ENCODE measurements around the gene ZNF536.

ZNF536 gene

DNA sequence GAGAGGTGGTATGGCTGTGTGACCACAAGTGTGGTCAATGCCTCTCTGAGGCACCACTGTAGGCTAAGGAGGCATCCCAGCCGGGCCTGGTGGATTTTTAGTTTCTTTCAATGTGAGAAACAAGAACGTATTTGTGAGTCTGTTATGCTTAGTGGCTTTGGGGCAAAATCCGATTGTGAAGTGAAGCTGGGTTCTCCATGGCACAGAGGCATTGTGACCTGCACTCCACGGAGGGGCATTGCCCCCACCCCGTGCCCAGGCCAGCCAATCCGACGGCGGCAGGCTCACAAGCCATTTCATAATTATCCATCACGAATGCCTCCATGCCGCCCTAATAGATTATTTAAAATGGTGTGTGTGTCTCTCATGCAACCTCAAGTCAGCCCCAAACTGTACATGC is 151.6 kb downstream of the ZNF536 start:
- DNase-seq = no peak
- Mint-ChIP-seq H3K4me1 (no peaks in the 10 kb centered on the region), H3K27me3 (no peaks in the 10 kb centered on the region), H3K36me3 (no peaks in the 10 kb centered on the region), H3K4me3 (no peak overlapping the region), H3K27ac (no peak overlapping the region), H3K9me3 (no peaks in the 10 kb centered on the region)
- CTCF ChIA-PET = no interaction called here

- Mint-ChIP-seq H3K27me3 (no peaks in the 10 kb centered on the region), H3K36me3 (no peaks in the 10 kb centered on the region), H3K9me3 (no peaks in the 10 kb centered on the region), H3K4me1 (no peaks in the 10 kb centered on the region), H3K4me3 (no peak overlapping the region), H3K27ac (no peak overlapping the region)
- DNase-seq = no peak
- CTCF ChIA-PET = no interaction called here
Measured at GRCh38 chr19:30525383-30525782, 153.2 kb downstream of the ZNF536 start.

DNA sequence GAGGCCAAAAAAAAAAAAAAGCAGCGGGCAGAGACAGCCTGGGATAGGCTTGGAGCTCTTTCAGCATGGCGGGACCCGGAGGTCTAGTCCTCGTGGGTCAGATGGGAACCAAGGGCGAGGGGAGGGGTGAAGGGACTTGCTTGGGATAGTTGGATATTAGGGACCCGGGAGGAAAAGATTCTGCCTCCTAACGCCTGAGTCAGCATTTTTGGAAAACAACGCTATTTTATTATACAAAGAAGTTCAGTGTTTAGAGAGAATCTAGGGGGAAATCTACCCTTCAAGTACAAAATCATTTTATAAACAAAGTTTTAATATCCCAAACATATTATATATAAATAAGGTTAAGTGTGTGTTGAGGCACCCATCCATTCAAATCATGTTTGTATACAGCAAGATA is 156.7 kb downstream of the ZNF536 start:
- Mint-ChIP-seq H3K4me1 (no peaks in the 10 kb centered on the region), H3K4me3 (no peak overlapping the region), H3K27me3 (no peaks in the 10 kb centered on the region), H3K36me3 (no peaks in the 10 kb centered on the region), H3K27ac (no peak overlapping the region), H3K9me3 (no peaks in the 10 kb centered on the region)
- no peak for DNase-seq
- CTCF ChIA-PET = no interaction called here

DNA sequence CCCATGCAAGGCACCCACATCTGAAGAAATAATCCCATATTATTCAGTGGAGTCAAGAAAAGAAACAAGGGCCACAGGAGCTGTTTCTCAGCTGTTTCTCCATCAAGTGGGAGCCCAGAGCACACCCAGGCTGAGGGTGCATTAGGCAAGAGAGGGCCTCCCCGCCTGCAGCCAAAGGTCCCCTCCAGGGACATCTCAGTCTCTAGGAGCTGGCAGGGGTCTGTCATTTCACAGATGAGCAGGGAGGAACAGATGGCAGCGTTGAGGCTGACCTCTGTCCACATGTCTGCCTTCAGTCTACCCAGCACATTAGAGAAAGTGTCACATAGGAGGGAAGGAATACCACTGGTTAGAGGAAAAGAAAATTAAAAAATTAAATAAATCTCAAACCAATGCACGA is 157.7 kb downstream of the ZNF536 start:
- H3K36me3 Mint-ChIP-seq = no peaks in the 10 kb centered on the region
- H3K27ac Mint-ChIP-seq = no peak overlapping the region
- CTCF ChIA-PET = no interaction called here
- H3K9me3 Mint-ChIP-seq = no peaks in the 10 kb centered on the region
- DNase-seq = no peak
- no peak overlapping the region for H3K4me3 Mint-ChIP-seq
- H3K27me3 Mint-ChIP-seq = no peaks in the 10 kb centered on the region
- H3K4me1 Mint-ChIP-seq = no peaks in the 10 kb centered on the region

GRCh38 chr19:30530751-30531150 is 158.6 kb downstream of the ZNF536 start:
- no peaks in the 10 kb centered on the region for H3K4me1 Mint-ChIP-seq

GRCh38 chr19:30535011-30535410 is 162.8 kb downstream of the ZNF536 start:
- Mint-ChIP-seq H3K36me3 (no peaks in the 10 kb centered on the region), H3K9me3 (peaks cover 1% of the 10 kb centered on the region), H3K4me3 (no peak overlapping the region), H3K27ac (no peak overlapping the region), H3K27me3 (no peaks in the 10 kb centered on the region), H3K4me1 (no peaks in the 10 kb centered on the region)
- CTCF ChIA-PET = no interaction called here
- no peak for DNase-seq

More at GRCh38 chr19:30530751-30531150, 158.6 kb downstream of the ZNF536 start:
- CTCF ChIA-PET = no interaction called here
- H3K36me3 Mint-ChIP-seq = no peaks in the 10 kb centered on the region
- no peaks in the 10 kb centered on the region for H3K27me3 Mint-ChIP-seq
- DNase-seq = no peak
- no peaks in the 10 kb centered on the region for H3K9me3 Mint-ChIP-seq
- H3K27ac Mint-ChIP-seq = no peak overlapping the region
- H3K4me3 Mint-ChIP-seq = no peak overlapping the region

GRCh38 chr19:30536975-30537374 is 164.8 kb downstream of the ZNF536 start:
- no peak overlapping the region for H3K4me3 Mint-ChIP-seq
- H3K9me3 Mint-ChIP-seq = peaks cover 3% of the 10 kb centered on the region
- H3K36me3 Mint-ChIP-seq = no peaks in the 10 kb centered on the region
- CTCF ChIA-PET = interaction anchor here (0.9 kb wide), 1 partner anchor 26 kb away, joined by 3 read pairs; no protein-coding TSS in a partner anchor
- H3K27ac Mint-ChIP-seq = no peak overlapping the region
- no peaks in the 10 kb centered on the region for H3K4me1 Mint-ChIP-seq
- no peak for DNase-seq
- no peaks in the 10 kb centered on the region for H3K27me3 Mint-ChIP-seq

GRCh38 chr19:30539315-30539714 is 167.1 kb downstream of the ZNF536 start:
- H3K4me3 Mint-ChIP-seq = no peak overlapping the region
- DNase-seq = no peak
- H3K9me3 Mint-ChIP-seq = peaks cover 3% of the 10 kb centered on the region
- H3K4me1 Mint-ChIP-seq = no peaks in the 10 kb centered on the region
- CTCF ChIA-PET = no interaction called here
- H3K27ac Mint-ChIP-seq = no peak overlapping the region
- H3K36me3 Mint-ChIP-seq = no peaks in the 10 kb centered on the region
- no peaks in the 10 kb centered on the region for H3K27me3 Mint-ChIP-seq

- Mint-ChIP-seq H3K27ac (no peak overlapping the region), H3K36me3 (no peaks in the 10 kb centered on the region), H3K4me3 (no peak overlapping the region), H3K9me3 (peaks cover 3% of the 10 kb centered on the region), H3K27me3 (no peaks in the 10 kb centered on the region), H3K4me1 (no peaks in the 10 kb centered on the region)
- CTCF ChIA-PET = no interaction called here
- no peak for DNase-seq
Measured at GRCh38 chr19:30539981-30540380, 167.8 kb downstream of the ZNF536 start.

DNA sequence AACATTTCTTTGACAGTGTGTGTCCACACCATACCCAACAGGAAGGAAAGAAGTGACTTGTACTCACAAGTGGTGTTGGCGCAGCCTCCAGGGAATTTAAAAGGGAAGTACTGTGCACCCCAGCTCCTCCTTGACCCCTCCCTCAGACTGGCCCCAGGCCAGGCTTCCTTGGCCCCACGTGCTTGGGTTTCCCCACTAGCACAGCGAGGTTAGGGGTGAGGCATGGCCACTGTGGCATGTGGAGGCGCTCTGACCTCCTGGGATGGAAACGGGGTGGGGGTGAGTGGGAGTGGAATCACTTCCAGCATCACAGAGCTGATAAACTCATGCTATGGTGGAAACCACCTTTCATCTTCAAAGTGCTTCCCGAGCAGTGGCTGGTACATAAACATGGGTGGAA is 168.6 kb downstream of the ZNF536 start:
- H3K27ac Mint-ChIP-seq = no peak overlapping the region
- no peaks in the 10 kb centered on the region for H3K36me3 Mint-ChIP-seq
- CTCF ChIA-PET = no interaction called here
- no peaks in the 10 kb centered on the region for H3K4me1 Mint-ChIP-seq
- peaks cover 3% of the 10 kb centered on the region for H3K9me3 Mint-ChIP-seq
- no peak overlapping the region for H3K4me3 Mint-ChIP-seq
- H3K27me3 Mint-ChIP-seq = no peaks in the 10 kb centered on the region
- no peak for DNase-seq

GRCh38 chr19:30541575-30541974 is 169.4 kb downstream of the ZNF536 start:
- no peak overlapping the region for H3K27ac Mint-ChIP-seq
- no peak for DNase-seq
- H3K4me3 Mint-ChIP-seq = no peak overlapping the region
- peaks cover 3% of the 10 kb centered on the region for H3K9me3 Mint-ChIP-seq
- H3K4me1 Mint-ChIP-seq = no peaks in the 10 kb centered on the region
- CTCF ChIA-PET = no interaction called here
- no peaks in the 10 kb centered on the region for H3K27me3 Mint-ChIP-seq
- no peaks in the 10 kb centered on the region for H3K36me3 Mint-ChIP-seq

- Mint-ChIP-seq H3K36me3 (no peaks in the 10 kb centered on the region), H3K9me3 (peaks cover 1% of the 10 kb centered on the region), H3K27ac (no peak overlapping the region), H3K27me3 (no peaks in the 10 kb centered on the region), H3K4me1 (no peaks in the 10 kb centered on the region), H3K4me3 (no peak overlapping the region)
- no peak for DNase-seq
- CTCF ChIA-PET = no interaction called here
Measured at GRCh38 chr19:30543243-30543945, 171.2 kb downstream of the ZNF536 start.

GRCh38 chr19:30545752-30546151 is 173.6 kb downstream of the ZNF536 start:
- Mint-ChIP-seq H3K36me3 (no peaks in the 10 kb centered on the region), H3K9me3 (no peaks in the 10 kb centered on the region), H3K4me3 (no peak overlapping the region), H3K27me3 (no peaks in the 10 kb centered on the region), H3K27ac (no peak overlapping the region), H3K4me1 (no peaks in the 10 kb centered on the region)
- no peak for DNase-seq
- CTCF ChIA-PET = no interaction called here

- no peaks in the 10 kb centered on the region for H3K9me3 Mint-ChIP-seq
- no peak overlapping the region for H3K27ac Mint-ChIP-seq
- CTCF ChIA-PET = no interaction called here
Measured at GRCh38 chr19:30546332-30546731, 174.1 kb downstream of the ZNF536 start.

DNA sequence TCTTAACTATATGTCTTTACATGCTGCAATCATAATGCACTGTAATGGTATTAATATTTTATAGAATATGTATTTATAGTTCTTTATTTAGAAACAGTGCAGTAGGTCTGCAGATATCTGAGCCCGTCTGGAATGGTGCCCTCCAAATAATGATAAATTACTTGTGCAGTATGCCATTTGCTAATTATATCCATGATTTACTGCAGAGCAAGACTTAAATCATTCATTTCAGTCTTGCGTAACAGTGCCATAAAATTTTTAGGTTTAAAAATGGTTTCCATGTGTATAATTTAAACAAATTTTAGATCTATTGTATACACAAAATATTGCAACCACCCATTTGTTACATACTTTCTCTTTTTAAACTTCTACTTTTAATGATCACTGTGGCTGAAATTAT is 175.1 kb downstream of the ZNF536 start:
- no peaks in the 10 kb centered on the region for H3K36me3 Mint-ChIP-seq
- DNase-seq = no peak
- no peaks in the 10 kb centered on the region for H3K4me1 Mint-ChIP-seq
- H3K27ac Mint-ChIP-seq = no peak overlapping the region
- no peaks in the 10 kb centered on the region for H3K27me3 Mint-ChIP-seq
- H3K9me3 Mint-ChIP-seq = no peaks in the 10 kb centered on the region
- CTCF ChIA-PET = no interaction called here
- H3K4me3 Mint-ChIP-seq = no peak overlapping the region

More at GRCh38 chr19:30546332-30546731, 174.1 kb downstream of the ZNF536 start:
- H3K4me3 Mint-ChIP-seq = no peak overlapping the region
- DNase-seq = no peak
- H3K27me3 Mint-ChIP-seq = no peaks in the 10 kb centered on the region
- H3K4me1 Mint-ChIP-seq = no peaks in the 10 kb centered on the region
- no peaks in the 10 kb centered on the region for H3K36me3 Mint-ChIP-seq

DNA sequence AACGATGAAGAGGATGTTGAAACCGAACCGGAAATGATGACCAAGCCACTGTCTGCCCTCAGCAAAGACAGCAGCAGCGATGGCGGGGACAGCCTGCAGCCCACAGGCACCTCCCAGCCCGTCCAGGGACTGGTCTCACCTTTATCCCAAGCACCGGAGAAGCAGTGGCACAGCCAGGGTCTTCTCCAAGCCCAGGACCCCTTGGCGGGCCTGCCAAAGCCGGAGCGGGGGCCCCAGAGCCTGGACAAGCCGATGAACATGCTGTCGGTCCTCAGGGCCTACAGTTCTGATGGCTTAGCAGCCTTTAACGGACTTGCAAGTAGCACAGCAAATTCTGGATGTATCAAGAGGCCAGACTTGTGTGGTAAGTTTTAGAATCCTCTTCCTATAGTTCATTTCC is 177.0 kb downstream of the ZNF536 start:
- Mint-ChIP-seq H3K4me3 (no peak overlapping the region), H3K36me3 (no peaks in the 10 kb centered on the region), H3K27ac (no peak overlapping the region), H3K4me1 (no peaks in the 10 kb centered on the region), H3K27me3 (no peaks in the 10 kb centered on the region), H3K9me3 (no peaks in the 10 kb centered on the region)
- CTCF ChIA-PET = no interaction called here
- no peak for DNase-seq

Data from activated naive CD4-positive, alpha-beta T cell treated with anti-CD3 and anti-CD28 coated beads, Interleukin-2, amount 10 ng/mL, durations not matched to agents 7 days and 5 days (primary cell).